Endothelial cell (in vitro differentiated cells): ENCODE data around the gene KLF3. TPM values are rescaled to one million over a fixed set of nuclear protein-coding genes. Genes with fewer than 3 reads are reported as not detected.

Experiments used
- DNase-seq: peaks from one replicate; pipeline ENCODE4 v3.0.0; 2021; ENCODE audit warnings: low spot score
- H3K27ac Mint-ChIP-seq: one replicate; pipeline ENCODE4 v1.8.0; 2021; ENCODE audit warnings: mixed read lengths, inconsistent platforms; ENCODE audit not compliant: unreplicated experiment
- H3K27me3 Mint-ChIP-seq: one replicate; pipeline ENCODE4 v1.8.0; 2021; ENCODE audit warnings: mild to moderate bottlenecking, moderate library complexity, mixed read lengths, inconsistent platforms; ENCODE audit not compliant: unreplicated experiment
- H3K36me3 Mint-ChIP-seq: one replicate; pipeline ENCODE4 v1.8.0; 2021; ENCODE audit warnings: mild to moderate bottlenecking, low read depth, mixed read lengths, inconsistent platforms; ENCODE audit not compliant: unreplicated experiment
- H3K4me1 Mint-ChIP-seq: one replicate; pipeline ENCODE4 v1.8.0; 2021; ENCODE audit warnings: mild to moderate bottlenecking, mixed read lengths, inconsistent platforms; ENCODE audit not compliant: unreplicated experiment
- H3K4me3 Mint-ChIP-seq: one replicate; pipeline ENCODE4 v1.8.0; 2021; ENCODE audit warnings: mild to moderate bottlenecking, mixed read lengths, inconsistent platforms; ENCODE audit not compliant: unreplicated experiment
- H3K9me3 Mint-ChIP-seq: one replicate; pipeline ENCODE4 v1.8.0; 2021; ENCODE audit warnings: mixed read lengths, inconsistent platforms; ENCODE audit not compliant: unreplicated experiment
- CTCF ChIP-seq: fragments of 200-600 bp; sonication (generic); IDR thresholded peaks from one replicate; pipeline ENCODE4 v1.5.0; 2021; ENCODE audit warnings: antibody characterized with exemption; ENCODE audit not compliant: unreplicated experiment
- total RNA-seq: library from RNA; stranded (reverse); fragmentation: NEBNext Ultra II Directional; extraction: Animal tissue kit (Norgen Biotek cat#: 25700); gene quantifications from one replicate; pipeline ENCODE4 v1.2.1, GENCODE V29; 2021; ENCODE audit not compliant: unreplicated experiment

The KLF3 gene
- total RNA-seq, 1 donor from 2014 or later: 73.4 TPM

- no peak overlapping the region for H3K4me3 Mint-ChIP-seq
- no peak for DNase-seq
- TF ChIP-seq CTCF: no peak
- peak overlapping the region; percentile 84 for H3K27ac Mint-ChIP-seq
- no peaks in the 10 kb centered on the region for H3K9me3 Mint-ChIP-seq
- H3K36me3 Mint-ChIP-seq: peaks cover 5% of the 10 kb centered on the region
- H3K4me1 Mint-ChIP-seq: peaks cover 79% of the 10 kb centered on the region
- H3K27me3 Mint-ChIP-seq: peaks cover 4% of the 10 kb centered on the region
These were observed 8.6 kb downstream of the KLF3 start for GRCh38 chr4:38672397-38673129.

- Mint-ChIP-seq H3K27ac (peak overlapping the region; percentile 91), H3K4me3 (no peak overlapping the region), H3K36me3 (peaks cover 9% of the 10 kb centered on the region), H3K9me3 (no peaks in the 10 kb centered on the region), H3K27me3 (peaks cover 3% of the 10 kb centered on the region), H3K4me1 (peaks cover 81% of the 10 kb centered on the region)
- TF ChIP-seq CTCF: no peak
- no peak for DNase-seq
These were observed 9.4 kb downstream of the KLF3 start for GRCh38 chr4:38673130-38673978.

GRCh38 chr4:38674258-38675144 lies 10.5 kb downstream of the KLF3 start:
- H3K27me3 Mint-ChIP-seq: peaks cover 3% of the 10 kb centered on the region
- no peak for DNase-seq

More at GRCh38 chr4:38674258-38675144, 10.5 kb downstream of the KLF3 start:
- H3K27ac Mint-ChIP-seq: peak overlapping the region; percentile 91
- peak overlapping the region; percentile 49 for H3K4me3 Mint-ChIP-seq
- H3K36me3 Mint-ChIP-seq: peaks cover 21% of the 10 kb centered on the region
- H3K9me3 Mint-ChIP-seq: no peaks in the 10 kb centered on the region
- TF ChIP-seq CTCF: no peak
- peaks cover 70% of the 10 kb centered on the region for H3K4me1 Mint-ChIP-seq
